ENCODE measurements around the gene FAM111A.

Gene FAM111A

DNA sequence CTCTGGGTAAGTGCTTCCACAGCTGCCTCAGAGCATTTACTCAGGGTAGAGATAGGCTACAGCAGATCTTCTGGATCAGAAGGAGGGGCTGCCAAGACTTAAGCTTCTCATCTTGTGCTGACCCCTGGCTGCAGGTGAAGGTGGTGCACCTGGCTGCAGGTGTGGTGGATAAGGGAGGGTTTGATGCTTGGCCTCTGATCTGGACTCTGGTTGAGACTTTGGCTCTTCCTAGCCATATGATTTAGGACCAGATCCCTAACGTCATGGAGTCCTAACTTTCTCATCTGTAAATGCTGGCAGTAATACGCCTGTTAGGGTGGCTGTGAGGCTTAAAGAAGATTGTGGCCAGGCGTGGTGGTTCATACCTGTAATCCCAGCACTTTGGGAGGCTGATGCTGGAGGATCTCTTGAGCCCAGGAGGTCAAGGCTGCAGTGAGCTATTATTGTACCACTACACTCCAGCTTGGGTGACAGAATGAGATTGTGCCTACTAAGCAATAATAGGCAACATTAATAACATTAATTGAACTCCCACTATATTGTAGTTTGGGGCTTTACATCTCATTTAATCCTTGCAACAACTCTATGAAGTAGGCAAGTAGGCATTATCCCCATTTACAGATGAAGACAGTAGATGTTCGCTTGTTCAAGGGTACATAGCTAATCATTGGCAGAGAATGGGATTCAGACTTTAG, 39.9 kb downstream of the FAM111A start:
- Histone ChIP-seq H2AFZ (ENCODE audit: low read length) (no peak overlapping the region), H4K20me1 (ENCODE audit: insufficient read depth, low read length) (no peaks in the 10 kb centered on the region), H3K27me3 (replicated peaks; ENCODE audit: insufficient read depth, low read length) (no peaks in the 10 kb centered on the region), H3K4me3 (ENCODE audit: low read length) (no peak overlapping the region), H3K4me2 (ENCODE audit: low read depth, low read length) (no peak overlapping the region), H3F3A (ENCODE audit: insufficient read depth, low read length) (no peaks in the 10 kb centered on the region), H3K9ac (ENCODE audit: low read length) (no peak overlapping the region), H3K79me2 (ENCODE audit: low read length) (no peaks in the 10 kb centered on the region), H3K36me3 (replicated peaks; ENCODE audit: insufficient read depth, low read length) (no peaks in the 10 kb centered on the region), H3K9me2 (replicated peaks; ENCODE audit: insufficient read depth, low read length) (no peaks in the 10 kb centered on the region), H3K27ac (ENCODE audit: low read length) (no peak overlapping the region), H3K4me1 (ENCODE audit: low read length) (no peaks in the 10 kb centered on the region), H3K9me3 (replicated peaks; ENCODE audit: insufficient read depth, low read length) (no peaks in the 10 kb centered on the region)
- no peak for DNase-seq
- TF ChIP-seq EZH2 (optimal IDR thresholded peaks at IDR 0.05; ENCODE audit: low read depth, low read length), result no peak
- TF ChIP-seq, protein P1, sequence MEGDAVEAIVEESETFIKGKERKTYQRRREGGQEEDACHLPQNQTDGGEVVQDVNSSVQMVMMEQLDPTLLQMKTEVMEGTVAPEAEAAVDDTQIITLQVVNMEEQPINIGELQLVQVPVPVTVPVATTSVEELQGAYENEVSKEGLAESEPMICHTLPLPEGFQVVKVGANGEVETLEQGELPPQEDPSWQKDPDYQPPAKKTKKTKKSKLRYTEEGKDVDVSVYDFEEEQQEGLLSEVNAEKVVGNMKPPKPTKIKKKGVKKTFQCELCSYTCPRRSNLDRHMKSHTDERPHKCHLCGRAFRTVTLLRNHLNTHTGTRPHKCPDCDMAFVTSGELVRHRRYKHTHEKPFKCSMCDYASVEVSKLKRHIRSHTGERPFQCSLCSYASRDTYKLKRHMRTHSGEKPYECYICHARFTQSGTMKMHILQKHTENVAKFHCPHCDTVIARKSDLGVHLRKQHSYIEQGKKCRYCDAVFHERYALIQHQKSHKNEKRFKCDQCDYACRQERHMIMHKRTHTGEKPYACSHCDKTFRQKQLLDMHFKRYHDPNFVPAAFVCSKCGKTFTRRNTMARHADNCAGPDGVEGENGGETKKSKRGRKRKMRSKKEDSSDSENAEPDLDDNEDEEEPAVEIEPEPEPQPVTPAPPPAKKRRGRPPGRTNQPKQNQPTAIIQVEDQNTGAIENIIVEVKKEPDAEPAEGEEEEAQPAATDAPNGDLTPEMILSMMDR (IDR thresholded peaks at IDR 0.05; ENCODE audit: low read length), result peak; percentile 54

DNA sequence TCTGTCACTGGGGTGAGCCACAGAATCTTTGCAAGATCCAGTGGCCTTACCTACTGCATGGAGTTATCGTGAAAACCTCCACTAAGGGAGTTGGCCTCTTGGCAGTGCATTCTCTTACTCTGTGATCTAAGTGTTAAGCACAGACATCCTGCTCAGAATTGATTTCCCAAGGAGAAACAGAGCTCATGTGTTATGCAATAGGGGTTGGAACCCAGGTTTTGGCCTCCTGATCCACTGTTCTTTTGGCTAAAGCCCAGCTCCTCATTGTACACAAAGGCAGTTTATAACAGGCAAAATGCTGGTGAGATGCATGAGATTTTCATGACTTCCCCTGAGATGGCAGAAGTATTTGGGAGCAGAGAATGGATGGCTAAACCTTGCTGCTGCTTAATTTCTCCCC, 41.1 kb downstream of the FAM111A start:
- Histone ChIP-seq H3K27ac (ENCODE audit: low read length) (no peak overlapping the region), H3K9me3 (replicated peaks; ENCODE audit: insufficient read depth, low read length) (no peaks in the 10 kb centered on the region), H4K20me1 (ENCODE audit: insufficient read depth, low read length) (no peaks in the 10 kb centered on the region), H3K27me3 (replicated peaks; ENCODE audit: insufficient read depth, low read length) (no peaks in the 10 kb centered on the region), H3K4me2 (ENCODE audit: low read depth, low read length) (no peak overlapping the region), H2AFZ (ENCODE audit: low read length) (no peak overlapping the region), H3K36me3 (replicated peaks; ENCODE audit: insufficient read depth, low read length) (no peaks in the 10 kb centered on the region), H3K4me3 (ENCODE audit: low read length) (no peak overlapping the region), H3K79me2 (ENCODE audit: low read length) (no peaks in the 10 kb centered on the region), H3F3A (ENCODE audit: insufficient read depth, low read length) (no peaks in the 10 kb centered on the region), H3K4me1 (ENCODE audit: low read length) (no peaks in the 10 kb centered on the region), H3K9me2 (replicated peaks; ENCODE audit: insufficient read depth, low read length) (no peaks in the 10 kb centered on the region), H3K9ac (ENCODE audit: low read length) (no peak overlapping the region)
- TF ChIP-seq, protein P1 (IDR thresholded peaks at IDR 0.05; ENCODE audit: low read length), result no peak
- TF ChIP-seq EZH2phosphoT487 (IDR thresholded peaks at IDR 0.05; ENCODE audit: low read length) (no peak), EZH2 (optimal IDR thresholded peaks at IDR 0.05; ENCODE audit: low read depth, low read length) (no peak)
- no peak for DNase-seq

DNA sequence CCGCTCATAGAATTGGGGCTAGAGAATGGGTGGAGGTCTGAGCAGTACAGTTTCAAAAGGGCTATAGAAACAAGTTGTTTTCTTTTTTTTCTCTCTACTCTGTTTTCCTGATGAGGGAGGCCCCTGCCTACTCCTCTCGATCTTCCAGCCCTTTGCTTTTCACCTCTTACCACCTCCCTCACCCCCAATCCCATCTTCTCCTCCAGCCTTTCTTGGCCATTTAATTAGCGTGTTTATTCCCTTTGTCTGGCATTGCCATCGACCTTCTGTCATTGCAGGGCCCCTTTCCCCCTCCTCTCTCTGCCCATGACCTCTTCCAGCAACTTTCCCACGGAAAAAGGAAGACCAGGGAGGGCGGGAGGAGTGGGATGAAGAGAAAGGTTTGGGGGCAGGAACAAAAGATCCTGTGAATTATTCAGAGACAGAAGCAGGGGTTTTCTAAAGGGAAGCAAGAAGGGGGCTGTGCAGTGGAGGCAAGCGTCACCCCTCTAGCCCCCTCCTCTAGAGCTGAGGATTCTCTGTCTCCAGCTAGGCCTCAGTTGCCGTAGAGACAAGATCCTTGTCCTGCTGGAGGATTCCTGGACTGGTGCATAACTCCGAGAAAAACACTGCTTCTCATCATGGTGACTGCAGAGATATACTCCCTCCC, 42.2 kb downstream of the FAM111A start:
- Histone ChIP-seq H3K9ac (ENCODE audit: low read length) (no peak overlapping the region), H3K4me1 (ENCODE audit: low read length) (no peaks in the 10 kb centered on the region), H3K27me3 (replicated peaks; ENCODE audit: insufficient read depth, low read length) (no peaks in the 10 kb centered on the region), H3K4me3 (ENCODE audit: low read length) (no peak overlapping the region), H3K27ac (ENCODE audit: low read length) (no peak overlapping the region), H3F3A (ENCODE audit: insufficient read depth, low read length) (no peaks in the 10 kb centered on the region), H3K36me3 (replicated peaks; ENCODE audit: insufficient read depth, low read length) (no peaks in the 10 kb centered on the region), H3K9me3 (replicated peaks; ENCODE audit: insufficient read depth, low read length) (no peaks in the 10 kb centered on the region), H3K9me2 (replicated peaks; ENCODE audit: insufficient read depth, low read length) (no peaks in the 10 kb centered on the region), H3K79me2 (ENCODE audit: low read length) (no peaks in the 10 kb centered on the region), H2AFZ (ENCODE audit: low read length) (no peak overlapping the region), H3K4me2 (ENCODE audit: low read depth, low read length) (no peak overlapping the region), H4K20me1 (ENCODE audit: insufficient read depth, low read length) (no peaks in the 10 kb centered on the region)
- TF ChIP-seq, protein P1 (IDR thresholded peaks at IDR 0.05; ENCODE audit: low read length), result no peak
- TF ChIP-seq EZH2 (optimal IDR thresholded peaks at IDR 0.05; ENCODE audit: low read depth, low read length), result no peak
- TF ChIP-seq EZH2phosphoT487 (IDR thresholded peaks at IDR 0.05; ENCODE audit: low read length), result no peak
- no peak for DNase-seq
